ENCODE results near the gene ANKRD44. TPM values are rescaled to one million over a fixed set of nuclear protein-coding genes. Genes with fewer than 3 reads are reported as not detected.

The ANKRD44 gene
- total and polyA plus RNA-seq, 4 experiments from 2014 or later, result 51.5 to 248 (median 158) TPM

GRCh38 chr2:196949116-196949515 lies 361.5 kb downstream of the ANKRD44 start:
- no peaks in the 10 kb centered on the region for H3K27me3 ChIP-seq (ENCODE audit: insufficient read depth, low read length)
- no peak overlapping the region for H3K4me3 Mint-ChIP-seq
- peak overlapping the region in 1 of 7 donors; percentile 57 for H3K27ac Mint-ChIP-seq
- no peaks in the 10 kb centered on the region for H3K36me3 Mint-ChIP-seq
- H3K27ac ChIP-seq (ENCODE audit: low read depth, low read length), result no peak overlapping the region
- H3K9me3 ChIP-seq (ENCODE audit: control insufficient read depth in 1 of 2, low read length in 2 of 2), result no peaks in the 10 kb centered on the region
- no peaks in the 10 kb centered on the region for H3K4me1 Mint-ChIP-seq
- ChIA-PET POLR2A (ENCODE audit: partially characterized antibody) (no interaction called here), CTCF (ENCODE audit: partially characterized antibody) (no interaction called here)
- H3K4me3 ChIP-seq (ENCODE audit: low read length in 2 of 2), result no peak overlapping the region
- H3K9me3 Mint-ChIP-seq, result peaks cover 0 to 2% (median 0%) of the 10 kb centered on the region in 8 donors
- H3K36me3 ChIP-seq (ENCODE audit: insufficient read depth, low read length), result no peaks in the 10 kb centered on the region
- intact Hi-C loops (cut with micrococcal nuclease), result no loop called here
- peaks cover 0 to 16% of the 10 kb centered on the region in 2 donors for H3K27me3 Mint-ChIP-seq
- no peaks in the 10 kb centered on the region for H3K4me1 ChIP-seq (ENCODE audit: insufficient read depth, low read length)
- no peak for DNase-seq

- intact Hi-C loops (cut with micrococcal nuclease), result no loop called here
- no peak for DNase-seq
- no peaks in the 10 kb centered on the region for H3K9me3 ChIP-seq (ENCODE audit: control insufficient read depth in 1 of 2, low read length in 2 of 2)
- no peaks in the 10 kb centered on the region for H3K36me3 Mint-ChIP-seq
- H3K36me3 ChIP-seq (ENCODE audit: insufficient read depth, low read length), result no peaks in the 10 kb centered on the region
- CTCF ChIA-PET (ENCODE audit: partially characterized antibody), result no interaction called here
- H3K27me3 ChIP-seq (ENCODE audit: insufficient read depth, low read length), result no peaks in the 10 kb centered on the region
- POLR2A ChIA-PET (ENCODE audit: partially characterized antibody), result no interaction called here
- no peaks in the 10 kb centered on the region for H3K4me1 ChIP-seq (ENCODE audit: insufficient read depth, low read length)
- no peaks in the 10 kb centered on the region for H3K4me1 Mint-ChIP-seq
- no peak overlapping the region for H3K27ac Mint-ChIP-seq
- peaks cover 0 to 2% (median 0%) of the 10 kb centered on the region in 8 donors for H3K9me3 Mint-ChIP-seq
- H3K27ac ChIP-seq (ENCODE audit: low read depth, low read length), result no peak overlapping the region
- no peak overlapping the region for H3K4me3 Mint-ChIP-seq
- peaks cover 0 to 12% of the 10 kb centered on the region in 2 donors for H3K27me3 Mint-ChIP-seq
- no peak overlapping the region for H3K4me3 ChIP-seq (ENCODE audit: low read length in 2 of 2)
Observed at GRCh38 chr2:196944570-196944969, 366.0 kb downstream of the ANKRD44 start.

GRCh38 chr2:196941398-196942078 lies 369.0 kb downstream of the ANKRD44 start:
- Histone ChIP-seq H3K4me3 (ENCODE audit: low read length in 2 of 2) (no peak overlapping the region), H3K27me3 (ENCODE audit: insufficient read depth, low read length) (no peaks in the 10 kb centered on the region), H3K9me3 (ENCODE audit: control insufficient read depth in 1 of 2, low read length in 2 of 2) (no peaks in the 10 kb centered on the region), H3K27ac (ENCODE audit: low read depth, low read length) (no peak overlapping the region), H3K4me1 (ENCODE audit: insufficient read depth, low read length) (no peaks in the 10 kb centered on the region), H3K36me3 (ENCODE audit: insufficient read depth, low read length) (no peaks in the 10 kb centered on the region)
- Mint-ChIP-seq H3K9me3 (peaks cover 0 to 2% (median 0%) of the 10 kb centered on the region in 8 donors), H3K4me3 (no peak overlapping the region), H3K36me3 (no peaks in the 10 kb centered on the region), H3K4me1 (no peaks in the 10 kb centered on the region), H3K27me3 (peaks cover 0 to 10% of the 10 kb centered on the region in 2 donors), H3K27ac (no peak overlapping the region)
- DNase-seq, result no peak
- ChIA-PET POLR2A (ENCODE audit: partially characterized antibody) (no interaction called here), CTCF (ENCODE audit: partially characterized antibody) (no interaction called here)
- intact Hi-C loops (cut with micrococcal nuclease), result no loop called here

- Histone ChIP-seq H3K36me3 (ENCODE audit: insufficient read depth, low read length) (no peaks in the 10 kb centered on the region), H3K9me3 (ENCODE audit: control insufficient read depth in 1 of 2, low read length in 2 of 2) (no peaks in the 10 kb centered on the region), H3K4me3 (ENCODE audit: low read length in 2 of 2) (no peak overlapping the region), H3K27ac (ENCODE audit: low read depth, low read length) (no peak overlapping the region), H3K27me3 (ENCODE audit: insufficient read depth, low read length) (no peaks in the 10 kb centered on the region), H3K4me1 (ENCODE audit: insufficient read depth, low read length) (peaks cover 8% of the 10 kb centered on the region)
- intact Hi-C loops (cut with micrococcal nuclease), result no loop called here
- H3K36me3 Mint-ChIP-seq, result no peaks in the 10 kb centered on the region
- DNase-seq, result peak in 1 of 5 donors; percentile 11
- H3K4me3 Mint-ChIP-seq, result no peak overlapping the region
- peaks cover 0 to 4% (median 1%) of the 10 kb centered on the region in 4 donors for H3K4me1 Mint-ChIP-seq
- H3K27ac Mint-ChIP-seq, result peak overlapping the region in 1 of 7 donors; percentile 29
- POLR2A ChIA-PET (ENCODE audit: partially characterized antibody), result interaction anchor here (1.0 kb wide), 1 partner anchor 12 kb away, joined by 3 read pairs; no protein-coding TSS in a partner anchor
- peaks cover 0 to 2% of the 10 kb centered on the region in 2 donors for H3K27me3 Mint-ChIP-seq
- H3K9me3 Mint-ChIP-seq, result no peaks in the 10 kb centered on the region
- CTCF ChIA-PET (ENCODE audit: partially characterized antibody), result interaction anchor here (2.8 kb wide), 1 partner anchor 12 kb away, joined by 9 read pairs; the partner anchor contains the start of gene PGAP1
Observed at GRCh38 chr2:196939371-196939770, 371.2 kb downstream of the ANKRD44 start.

Other genes with a start within 250 kb of the ANKRD44 start
- 100 to 1,000 TPM; 601 to 604 TPM for gene SF3B1, start 124.2 kb upstream of the ANKRD44 start, total RNA-seq
- gene SF3B1, start 124.2 kb upstream of the ANKRD44 start, polyA plus RNA-seq, result 100 to 1,000 TPM; 103 to 155 TPM
- gene COQ10B, start 142.8 kb upstream of the ANKRD44 start, total RNA-seq, result 10 to 100 TPM; 31.7 to 33.1 TPM
- gene COQ10B, start 142.8 kb upstream of the ANKRD44 start, polyA plus RNA-seq, result 10 to 100 TPM; 44.9 to 88.1 TPM
- gene HSPD1, start 189.1 kb upstream of the ANKRD44 start, total RNA-seq, result 100 to 1,000 TPM; 129 to 132 TPM
- 100 to 1,000 TPM; 111 to 116 TPM for gene HSPD1, start 189.1 kb upstream of the ANKRD44 start, polyA plus RNA-seq
- 10 to 100 TPM; 52.4 to 65.1 TPM for gene HSPE1, start 189.6 kb upstream of the ANKRD44 start, total RNA-seq
- 100 to 1,000 TPM; 134 to 145 TPM for gene HSPE1, start 189.6 kb upstream of the ANKRD44 start, polyA plus RNA-seq
- 10 to 100 TPM; 20.2 to 21.8 TPM for gene MOB4, start 205.3 kb upstream of the ANKRD44 start, total RNA-seq
- 10 to 100 TPM; 30.0 to 50.6 TPM for gene MOB4, start 205.3 kb upstream of the ANKRD44 start, polyA plus RNA-seq

Data from CD4-positive, alpha-beta memory T cell (primary cell).